K562 (cell line): ENCODE measurements around the gene TNIK. TPM values are rescaled to one million over a fixed set of nuclear protein-coding genes. Genes with fewer than 3 reads are reported as not detected.

Experiments used
- ATAC-seq: fragments of 200-7000 bp; cut with Tn5 transposase; 3 replicates; pipeline ENCODE4 v1.9.1; 2020; ENCODE audit warnings: moderate library complexity
- BruUV-seq: library from RNA; stranded (reverse); fragments of 400-500 nt; replicated peaks from 2 replicates; lab custom pipeline; 2021; lab: Mats Ljungman, UMichigan
- CTCF ChIA-PET: fragments of 300-600 bp; formaldehyde crosslinking; extraction: SDS; loops from one replicate; lab custom pipeline; 2021; ENCODE audit warnings: low intra/inter-chr PET ratio; lab: Yijun Ruan, JAX
- POLR2A ChIA-PET: fragments of 300-600, 350-650 bp; sonication (Branson Sonifier 250); formaldehyde crosslinking; extraction: SDS; loops from one replicate; lab custom pipeline; 2021; ENCODE audit warnings: antibody characterized with exemption, inconsistent platforms; lab: Yijun Ruan, JAX
- DNase-seq, 4 experiments: peaks; one replicate each; pipeline versions ENCODE4 v3.0.0 to v3.0.0-alpha.2; 2011 to 2018; ENCODE audit warnings: low spot score in 3 of 4, mixed read lengths in 3 of 4; ENCODE audit errors: extremely low read depth in 1 of 4
- FAIRE-seq: peaks from 2 replicates; lab custom pipeline; 2011; peaks lifted over from hg19 to GRCh38; lab: Jason Lieb, UNC
- H2AFZ ChIP-seq: 2 replicates; pipeline ENCODE4 v1.6.0; 2011; ENCODE audit warnings: low read depth, low read length, control low read depth, inconsistent platforms
- H3K27ac ChIP-seq: fragments of 200-600 bp; 3 replicates; pipeline ENCODE4 v1.8.0; 2011; ENCODE audit warnings: low read depth, mild to moderate bottlenecking, control low read depth, inconsistent platforms, low read length, moderate library complexity, mixed read lengths; ENCODE audit errors: extremely low read depth
- H3K27me3 ChIP-seq, 2 experiments: fragments of 300-600 bp in 1 of 2; 2 replicates in 1 of 2; 3 replicates in 1 of 2; pipeline versions ENCODE4 v1.6.0 to v1.8.0; 2011; ENCODE audit warnings: inconsistent platforms in 2 of 2, low read length in 2 of 2, mild to moderate bottlenecking in 1 of 2, mixed read lengths in 1 of 2, moderate library complexity in 1 of 2; ENCODE audit not compliant: control insufficient read depth in 2 of 2, insufficient read depth in 2 of 2
- H3K36me3 ChIP-seq: fragments of 300-600 bp; 3 replicates; pipeline ENCODE4 v1.8.0; 2011; ENCODE audit warnings: mild to moderate bottlenecking, low read length, inconsistent platforms; ENCODE audit not compliant: control insufficient read depth, insufficient read depth
- H3K4me1 ChIP-seq, 2 experiments: fragments of 200-600 bp in 1 of 2; replicated peaks in 1 of 2; 2 replicates in 1 of 2; 3 replicates in 1 of 2; pipeline versions ENCODE4 v1.5.1 to v1.8.0; 2011; ENCODE audit warnings: inconsistent platforms in 2 of 2, low read length in 2 of 2, mild to moderate bottlenecking in 1 of 2, mixed read lengths in 1 of 2, moderate library complexity in 1 of 2; ENCODE audit not compliant: control insufficient read depth in 2 of 2, insufficient read depth in 2 of 2
- H3K4me2 ChIP-seq: 2 replicates; pipeline ENCODE4 v1.6.1; 2011; ENCODE audit warnings: low read length, control low read depth, inconsistent platforms, mixed read lengths; ENCODE audit not compliant: insufficient read depth
- H3K4me3 ChIP-seq: fragments of 200-600 bp; sonication (generic), shearing (Covaris generic); 2 replicates; pipeline ENCODE4 v1.5.1; 2016; ENCODE audit warnings: control low read depth, inconsistent platforms
- H3K79me2 ChIP-seq: fragments of 200-600 bp; 3 replicates; pipeline ENCODE4 v1.8.0; 2011; ENCODE audit warnings: low read length, inconsistent platforms; ENCODE audit not compliant: control insufficient read depth, insufficient read depth
- H3K9ac ChIP-seq, 2 experiments: 2 replicates each; pipeline versions ENCODE4 v1.6.0 to v1.6.1; 2011; ENCODE audit warnings: low read depth in 2 of 2, low read length in 2 of 2, control low read depth in 1 of 2, inconsistent platforms in 1 of 2, mild to moderate bottlenecking in 1 of 2, mixed read lengths in 1 of 2; ENCODE audit not compliant: insufficient read depth in 1 of 2
- H3K9me1 ChIP-seq: one replicate; pipeline ENCODE4 v1.6.0; 2011; ENCODE audit warnings: inconsistent platforms, mild to moderate bottlenecking, low read length, moderate library complexity; ENCODE audit not compliant: control insufficient read depth, insufficient read depth
- H3K9me3 ChIP-seq: replicated peaks from 2 replicates; pipeline ENCODE4 v1.5.1; 2011; ENCODE audit warnings: low read depth, low read length, inconsistent platforms; ENCODE audit not compliant: control insufficient read depth, insufficient read depth
- H4K20me1 ChIP-seq: replicated peaks from 2 replicates; pipeline ENCODE4 v1.6.1; 2011; ENCODE audit warnings: low read length, inconsistent platforms, mixed read lengths; ENCODE audit not compliant: control insufficient read depth, insufficient read depth
- ARID3A ChIP-seq: IDR thresholded peaks from 2 replicates; pipeline ENCODE4 v1.6.1; 2012; ENCODE audit warnings: low read depth, low read length, improper control_type of control experiment, borderline replicate concordance
- ATF4 ChIP-seq: fragments of 450-650 bp; formaldehyde crosslinking; IDR thresholded peaks from 2 replicates; pipeline ENCODE4 v1.4.0; 2022; ENCODE audit warnings: mild to moderate bottlenecking, moderate library complexity
- CTBP1 ChIP-seq: fragments of 450-650 bp; IDR thresholded peaks from 2 replicates; pipeline ENCODE4 v1.6.1; 2016; ENCODE audit warnings: borderline replicate concordance
- ELK3 ChIP-seq: fragments of 450-650 bp; formaldehyde crosslinking; IDR thresholded peaks from 2 replicates; pipeline ENCODE4 v1.4.0; 2020; ENCODE audit warnings: mild to moderate bottlenecking
- HNRNPLL ChIP-seq: fragments of 200-400 bp; formaldehyde crosslinking; IDR thresholded peaks from 2 replicates; pipeline ENCODE4 v1.6.1; 2017; ENCODE audit warnings: low read length, low read depth, mild to moderate bottlenecking; ENCODE audit not compliant: poor library complexity, severe bottlenecking
- KHSRP ChIP-seq: fragments of 450-650 bp; IDR thresholded peaks from 2 replicates; pipeline ENCODE4 v1.6.1; 2017
- POLR2H ChIP-seq: IDR thresholded peaks from 2 replicates; pipeline ENCODE4 v1.6.1; 2016; ENCODE audit warnings: missing genetic modification characterization, low read depth, mild to moderate bottlenecking, control low read depth, missing compliant biosample characterization, moderate library complexity
- PRDM10 ChIP-seq: fragments of 450-650 bp; IDR thresholded peaks from 2 replicates; pipeline ENCODE4 v1.6.1; 2018; ENCODE audit not compliant: partially characterized antibody
- ZNF518B ChIP-seq: fragments of 250-450 bp; sonication (Bioruptor Pico); IDR thresholded peaks from 2 replicates; pipeline ENCODE4 v1.5.0; 2021; ENCODE audit warnings: mild to moderate bottlenecking, moderate library complexity
- in situ Hi-C: fragments of 300-500 bp; cut with MboI; formaldehyde crosslinking; loops from 4 replicates; pipeline ENCODE4 v1.15.0; 2018; ENCODE audit warnings: inconsistent platforms, mixed read lengths
- intact Hi-C: fragments of 100-400 bp; cut with micrococcal nuclease; formaldehyde crosslinking; loops from 2 replicates; pipeline ENCODE4 v1.14.2; 2022
- polyA plus RNA-seq, 8 experiments: library from polyadenylated mRNA; depleted of rRNA in 4 of 8; stranded (reverse) in 5 of 8; unstranded in 3 of 8; fragments of >200 nt; fragmentation: Nextera tagmentation in 2 of 8; fragmentation: Illumina TruSeq in 1 of 8; extraction: Ambion mirVana in 2 of 8; extraction: Trizol in 1 of 8; gene quantifications; 2 replicates each; pipeline versions ENCODE4 v1.2.1 to v1.2.3, GENCODE V29; 2011 to 2014; ENCODE audit warnings: inconsistent platforms in 1 of 8, missing spikeins in 1 of 8
- total RNA-seq, 7 experiments: library from RNA; depleted of rRNA in 6 of 7; stranded (reverse); fragments of >200 nt in 6 of 7; fragmentation: Illumina TruSeq in 2 of 7; extraction: Trizol in 2 of 7; gene quantifications; 2 replicates each; pipeline versions ENCODE4 v1.2.1 to v1.2.3, GENCODE V29; 2011 to 2021; ENCODE audit warnings: low replicate concordance in 1 of 7

TNIK gene
- total and polyA plus RNA-seq, 9 of the 15 experiments (the other 6 are each of a cell fraction or from before 2014, with no cell fraction given): 6.6 to 39.0 (median 24.7) TPM

GRCh38 chr3:171436380-171436779 lies 23.8 kb downstream of the TNIK start (continued):
- TF ChIP-seq ATF4 (0 out of 2 replicates have a peak, but pooled peaks have one; percentile 49), ELK3 (CRISPR knock-in tag) (no peak), CTBP1 (no peak)

- H2AFZ ChIP-seq: no peak overlapping the region
- no peak overlapping the region for H3K4me2 ChIP-seq
- peak; percentile 35 for ATAC-seq
- H3K4me3 ChIP-seq: no peak overlapping the region
- H3K9me1 ChIP-seq: no peaks in the 10 kb centered on the region
- H3K79me2 ChIP-seq: peaks cover 75% of the 10 kb centered on the region
- ChIA-PET POLR2A (interaction anchor here (1.2 to 5.8 kb wide), 4 partner anchors 8 to 21 kb away, joined by 3 to 30 read pairs (median 11); no protein-coding TSS in a partner anchor), CTCF (no interaction called here)
- no TSS peak for BruUV-seq
- H3K4me1 ChIP-seq: peaks cover 3 to 34% of the 10 kb centered on the region in 2 experiments
- DNase-seq: no peak
- intact Hi-C loops: no loop called here
- H3K9ac ChIP-seq: no peak overlapping the region
- no peak for FAIRE-seq
- no peaks in the 10 kb centered on the region; the same call in 2 of the 3 replicates for H3K36me3 ChIP-seq
- H3K27me3 ChIP-seq: no peaks in the 10 kb centered on the region
- H4K20me1 ChIP-seq: 0 out of 2 replicates have a peak, but pooled peaks cover 6% of the 10 kb centered on the region
- no peak overlapping the region for H3K27ac ChIP-seq
- no peaks in the 10 kb centered on the region for H3K9me3 ChIP-seq
- in situ Hi-C loops: no loop called here
- TF ChIP-seq PRDM10 (peak; percentile 55), POLR2H (0 out of 2 replicates have a peak, but pooled peaks have one; percentile 5), ZNF518B (CRISPR knock-in tag) (no peak), HNRNPLL (no peak), KHSRP (no peak), ARID3A (no peak)
Measured at GRCh38 chr3:171435757-171436156, 24.4 kb downstream of the TNIK start.
